HEK293T (cell line): ENCODE data around the gene PIK3CB.
"Not testable (repeated sequence)": the region's sequence is repeated elsewhere in the genome, so short reads cannot be mapped to it uniquely, and the experiment has no call there.

ENCODE experiments used
- CTCF ChIA-PET: fragments of 350-600 bp; formaldehyde crosslinking; extraction: SDS; loops from one replicate; lab custom pipeline; 2021; ENCODE audit warnings: antibody characterized with exemption, inconsistent platforms; lab: Yijun Ruan, JAX
- POLR2A ChIA-PET: fragments of 350-600 bp; formaldehyde crosslinking; extraction: SDS; loops from one replicate; lab custom pipeline; 2020; ENCODE audit warnings: antibody characterized with exemption, inconsistent platforms; lab: Yijun Ruan, JAX
- DNase-seq: peaks from one replicate; pipeline ENCODE4 v3.0.0; 2012; ENCODE audit warnings: mixed read lengths; ENCODE audit errors: extremely low spot score
- ARNT ChIP-seq: fragments of 450-650 bp; IDR thresholded peaks from 2 replicates; pipeline ENCODE4 v1.6.1; 2017; ENCODE audit warnings: mild to moderate bottlenecking
- BHLHE40 ChIP-seq: fragments of 450-650 bp; IDR thresholded peaks from 2 replicates; pipeline ENCODE4 v1.6.1; 2016; ENCODE audit warnings: mild to moderate bottlenecking, moderate library complexity, borderline replicate concordance
- CTBP1 ChIP-seq: fragments of 450-650 bp; IDR thresholded peaks from 2 replicates; pipeline ENCODE4 v1.6.1; 2016; ENCODE audit warnings: borderline replicate concordance
- ELF4 ChIP-seq: fragments of 450-650 bp; IDR thresholded peaks from 2 replicates; pipeline ENCODE4 v1.6.1; 2017; ENCODE audit warnings: antibody characterized with exemption
- FOXA1 ChIP-seq: fragments of 450-650 bp; IDR thresholded peaks from 2 replicates; pipeline ENCODE4 v1.6.1; 2016; ENCODE audit warnings: mild to moderate bottlenecking
- FOXK2 ChIP-seq: fragments of 450-650 bp; IDR thresholded peaks from 2 replicates; pipeline ENCODE4 v1.6.1; 2016; ENCODE audit warnings: mild to moderate bottlenecking
- FOXM1 ChIP-seq: fragments of 450-650 bp; IDR thresholded peaks from 2 replicates; pipeline ENCODE4 v1.6.1; 2017; ENCODE audit warnings: mild to moderate bottlenecking, borderline replicate concordance
- HDGF ChIP-seq: fragments of 450-650 bp; IDR thresholded peaks from 2 replicates; pipeline ENCODE4 v1.6.1; 2017; ENCODE audit warnings: antibody characterized with exemption, borderline replicate concordance
- L3MBTL2 ChIP-seq: fragments of 450-650 bp; conservative IDR thresholded peaks from 2 replicates; pipeline ENCODE4 v1.6.1; 2016; ENCODE audit warnings: mild to moderate bottlenecking
- LEF1 ChIP-seq: fragments of 450-650 bp; IDR thresholded peaks from 2 replicates; pipeline ENCODE4 v1.6.1; 2017; ENCODE audit warnings: mild to moderate bottlenecking, borderline replicate concordance
- NFRKB ChIP-seq: fragments of 450-650 bp; IDR thresholded peaks from 2 replicates; pipeline ENCODE4 v1.6.1; 2016; ENCODE audit warnings: mild to moderate bottlenecking, moderate library complexity
- PKNOX1 ChIP-seq: fragments of 450-650 bp; IDR thresholded peaks from 2 replicates; pipeline ENCODE4 v1.6.1; 2016
- SP1 ChIP-seq: fragments of 450-650 bp; IDR thresholded peaks from 2 replicates; pipeline ENCODE4 v1.6.1; 2017
- SUZ12 ChIP-seq: fragments of 450-650 bp; IDR thresholded peaks from 2 replicates; pipeline ENCODE4 v1.6.1; 2016; ENCODE audit warnings: mild to moderate bottlenecking
- TARDBP ChIP-seq: fragments of 450-650 bp; IDR thresholded peaks from 2 replicates; pipeline ENCODE4 v1.6.1; 2016
- ZNF384 ChIP-seq: fragments of 450-650 bp; IDR thresholded peaks from 2 replicates; pipeline ENCODE4 v1.6.1; 2016

Gene PIK3CB

DNA sequence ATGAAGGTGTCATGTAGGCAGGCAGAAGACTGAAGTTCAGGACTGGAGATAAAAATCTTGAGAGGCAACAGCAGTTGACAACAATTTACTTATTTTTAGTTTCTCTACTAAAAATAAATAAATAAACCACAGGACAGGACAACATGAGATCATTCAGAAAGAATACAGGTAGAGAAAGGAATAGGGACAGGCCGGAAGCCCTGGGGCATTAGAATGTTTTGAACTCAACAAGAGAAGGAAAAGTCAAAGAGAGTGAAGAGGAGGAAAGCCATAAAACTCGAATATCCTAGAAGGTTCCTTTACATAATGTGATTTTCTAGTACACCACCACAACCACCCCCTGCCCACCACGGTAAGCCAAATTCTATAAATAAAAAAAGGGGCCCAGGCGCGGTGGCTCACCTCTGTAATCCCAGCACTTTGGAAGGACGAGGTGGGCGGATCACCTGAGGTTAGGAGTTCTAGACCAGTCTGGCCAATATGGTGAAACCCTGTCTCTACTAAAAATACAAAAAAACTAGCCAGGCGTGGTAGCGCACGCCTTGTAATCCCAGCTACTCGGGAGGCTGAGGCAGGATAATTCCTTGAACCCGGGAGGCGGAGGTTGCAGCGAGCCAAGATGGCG, 4.7 kb downstream of the PIK3CB start:
- CTCF ChIA-PET, result no interaction called here
- no peak for DNase-seq

DNA sequence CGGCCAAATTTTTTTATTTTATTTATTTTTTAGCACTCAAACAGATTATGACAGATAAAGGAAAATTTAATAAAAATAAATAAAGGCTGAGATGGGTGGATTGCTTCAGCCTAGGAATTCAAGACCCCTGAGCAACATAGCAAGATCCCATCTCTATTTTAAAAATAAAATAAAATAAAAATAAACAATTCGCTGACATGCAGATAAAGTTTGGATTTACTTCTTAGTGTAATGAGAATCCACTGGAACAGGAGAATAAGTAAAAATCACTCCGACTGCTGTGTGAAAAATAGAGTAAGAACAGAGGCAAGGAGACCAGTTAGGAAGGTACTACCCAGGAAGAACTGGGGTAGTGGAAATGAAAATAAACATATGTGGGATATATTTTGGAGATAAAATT, 5.6 kb downstream of the PIK3CB start:
- CTCF ChIA-PET, result no interaction called here
- POLR2A ChIA-PET, result no interaction called here
- TF ChIP-seq ARNT (no peak), BHLHE40 (no peak), SUZ12 (no peak), PKNOX1 (no peak), ELF4 (no peak), SP1 (no peak), NFRKB (no peak), LEF1 (no peak), FOXM1 (no peak), FOXK2 (no peak)
- no peak for DNase-seq

More for the DNA sequence above, 4.7 kb downstream of the PIK3CB start:
- POLR2A ChIA-PET, result no interaction called here
- TF ChIP-seq ELF4 (no peak), LEF1 (no peak), FOXK2 (no peak), TARDBP (no peak), FOXA1 (no peak), FOXM1 (no peak)

DNA sequence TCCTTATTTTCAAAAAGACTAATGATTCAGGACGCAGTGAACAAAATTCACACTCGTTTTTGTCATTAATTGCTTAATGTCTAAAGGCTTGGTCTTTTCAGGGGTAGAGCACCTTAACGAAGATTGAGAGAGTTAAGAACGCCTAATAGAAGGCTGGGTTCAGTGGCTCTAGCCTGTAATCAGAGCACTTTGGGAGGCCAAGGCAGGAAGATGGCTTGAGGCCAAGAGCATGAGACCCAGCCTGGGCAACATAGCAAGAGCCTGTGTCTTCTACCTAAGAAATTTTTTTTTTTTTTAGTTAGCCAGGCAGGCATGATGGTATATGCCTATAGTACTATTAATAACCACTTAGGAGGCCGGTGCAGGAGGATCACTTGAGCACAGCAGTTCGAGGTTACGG, 7.5 kb downstream of the PIK3CB start:
- ChIA-PET POLR2A (no interaction called here), CTCF (no interaction called here)
- DNase-seq, result no peak
- no peak for TF ChIP-seq ZNF384
- no peak for TF ChIP-seq PKNOX1
- TF ChIP-seq TARDBP, result no peak
- TF ChIP-seq L3MBTL2, result no peak
- TF ChIP-seq ELF4, result no peak
- no peak for TF ChIP-seq CTBP1
- TF ChIP-seq SP1, result no peak
- TF ChIP-seq NFRKB, result no peak
- no peak for TF ChIP-seq LEF1

- no peak for DNase-seq
- TF ChIP-seq HDGF (no peak), TARDBP (no peak), LEF1 (no peak), SUZ12 (no peak), FOXA1 (no peak)
- ChIA-PET CTCF (no interaction called here), POLR2A (no interaction called here)
Measured at GRCh38 chr3:138825336-138825735, 9.4 kb downstream of the PIK3CB start.

- TF ChIP-seq CTBP1 (no peak), HDGF (no peak), SP1 (no peak), PKNOX1 (no peak), NFRKB (no peak), ELF4 (no peak), ZNF384 (no peak), LEF1 (no peak), ARNT (no peak), BHLHE40 (no peak), L3MBTL2 (no peak), TARDBP (no peak), FOXK2 (no peak), SUZ12 (no peak), FOXA1 (no peak), FOXM1 (no peak)
- no peak for DNase-seq
- POLR2A ChIA-PET, result interaction anchor here (0.6 kb wide), 1 partner anchor 44 kb away, joined by 4 read pairs; no protein-coding TSS in a partner anchor
- CTCF ChIA-PET, result interaction anchor here (0.9 kb wide), 1 partner anchor 92 kb away, joined by 3 read pairs; no protein-coding TSS in a partner anchor
Measured at GRCh38 chr3:138824114-138824506, 10.6 kb downstream of the PIK3CB start.

GRCh38 chr3:138820379-138820778, 14.3 kb downstream of the PIK3CB start:
- POLR2A ChIA-PET, CTCF ChIA-PET, DNase-seq: not testable (repeated sequence)

DNA sequence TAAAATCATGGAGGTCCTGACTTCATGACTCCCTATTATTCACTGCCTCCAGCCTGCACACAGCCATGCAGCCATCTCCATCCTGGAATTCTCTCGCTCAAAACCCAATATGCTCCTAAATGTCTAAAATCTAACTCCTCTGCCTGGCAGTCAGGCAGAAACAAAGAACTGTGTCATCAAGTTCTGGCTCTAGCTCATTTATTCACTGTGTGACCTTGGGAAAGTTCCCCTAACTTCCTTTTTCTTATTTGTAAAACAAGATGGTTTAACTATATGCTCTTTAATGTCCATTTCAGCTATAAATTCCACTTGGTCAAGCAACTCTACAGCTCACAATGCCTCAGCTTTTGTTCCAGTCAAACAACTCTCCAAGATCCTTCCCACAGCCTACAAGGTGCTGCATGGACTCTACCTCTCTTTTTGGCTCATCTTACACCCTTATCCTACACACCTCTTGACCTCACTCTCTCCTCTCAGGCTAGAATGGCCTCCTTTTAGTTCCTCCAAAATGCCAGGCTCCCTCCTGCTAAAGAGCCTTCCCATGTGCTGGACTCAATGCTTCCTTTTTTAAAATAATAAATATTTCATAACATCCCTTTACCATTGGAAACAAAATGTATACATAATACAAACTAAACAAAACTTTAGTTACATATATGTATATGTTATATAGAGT, 16.4 kb downstream of the PIK3CB start:
- TF ChIP-seq LEF1, result no peak
- TF ChIP-seq L3MBTL2, result no peak
- TF ChIP-seq ELF4, result no peak
- no peak for TF ChIP-seq FOXK2
- TF ChIP-seq FOXM1, result no peak
- no peak for TF ChIP-seq ZNF384
- no peak for TF ChIP-seq HDGF
- TF ChIP-seq NFRKB, result no peak
- ChIA-PET CTCF (no interaction called here), POLR2A (interaction anchor here (1.2 kb wide), 1 partner anchor 17 kb away, joined by 4 read pairs; no protein-coding TSS in a partner anchor)
- no peak for DNase-seq
